Amniotic stem cell (primary cell): Measurements from ENCODE around the gene GBE1.
"Not testable (repeated sequence)": the region's sequence is repeated elsewhere in the genome, so short reads cannot be mapped to it uniquely, and the experiment has no call there.

ENCODE experiments used
- DNase-seq: peaks from one replicate; lab custom pipeline; 2025; lab: John Stamatoyannopoulos, UW

GBE1 gene

GRCh38 chr3:81760924-81761903 is at the start of gene GBE1:
TSS of gene GBE1 (minus strand) at chr3:81761645. CDS start at chr3:81761517, 128 bp downstream.
- DNase-seq = peak; percentile 86

- DNase-seq = no peak
Measured at GRCh38 chr3:81808900-81809299, 47.5 kb upstream of the GBE1 start.

DNA sequence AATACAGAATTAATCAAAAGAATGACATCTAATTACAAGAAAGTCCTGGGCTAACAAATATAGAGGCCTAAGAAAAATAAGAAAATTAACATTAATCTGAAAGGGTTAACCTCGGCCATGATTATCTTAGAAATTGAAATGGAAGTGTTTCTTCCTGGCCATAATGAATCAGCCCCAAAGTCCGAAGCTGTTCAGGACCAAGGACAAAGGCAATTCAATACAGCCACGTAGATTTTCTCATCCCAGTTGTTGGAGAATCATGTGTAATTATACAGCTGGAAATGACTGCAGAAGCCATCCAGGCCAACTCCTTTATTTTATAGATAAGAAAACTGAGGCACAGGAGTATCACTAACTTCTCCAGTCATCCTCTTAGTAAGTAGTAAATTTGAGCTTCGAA is 38.0 kb upstream of the GBE1 start:
- DNase-seq = no peak

GRCh38 chr3:81793410-81793809 is 32.0 kb upstream of the GBE1 start:
- no peak for DNase-seq

- no peak for DNase-seq
Measured at GRCh38 chr3:81790117-81790516, 28.7 kb upstream of the GBE1 start.

GRCh38 chr3:81789691-81790090 is 28.2 kb upstream of the GBE1 start:
- no peak for DNase-seq

GRCh38 chr3:81788610-81789009 is 27.2 kb upstream of the GBE1 start:
- DNase-seq = no peak

DNA sequence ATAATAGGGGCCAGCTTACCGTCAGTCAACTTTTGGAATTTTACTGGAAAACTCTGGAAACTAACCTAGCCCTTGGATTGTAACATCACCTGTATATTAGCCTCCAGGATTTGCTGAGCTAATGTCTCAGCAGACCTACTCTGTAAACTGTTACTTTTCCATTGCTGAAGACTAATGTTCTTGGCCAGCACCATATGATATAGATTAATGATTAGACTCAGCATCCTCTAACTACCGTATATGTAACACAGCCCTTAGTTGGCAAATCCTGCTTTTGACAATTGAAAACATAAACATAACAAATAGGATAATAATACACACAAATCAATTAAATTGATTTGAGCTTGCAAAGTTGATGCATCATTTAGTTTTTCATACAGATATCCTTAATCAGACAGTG is 26.6 kb upstream of the GBE1 start:
- DNase-seq = no peak

DNA sequence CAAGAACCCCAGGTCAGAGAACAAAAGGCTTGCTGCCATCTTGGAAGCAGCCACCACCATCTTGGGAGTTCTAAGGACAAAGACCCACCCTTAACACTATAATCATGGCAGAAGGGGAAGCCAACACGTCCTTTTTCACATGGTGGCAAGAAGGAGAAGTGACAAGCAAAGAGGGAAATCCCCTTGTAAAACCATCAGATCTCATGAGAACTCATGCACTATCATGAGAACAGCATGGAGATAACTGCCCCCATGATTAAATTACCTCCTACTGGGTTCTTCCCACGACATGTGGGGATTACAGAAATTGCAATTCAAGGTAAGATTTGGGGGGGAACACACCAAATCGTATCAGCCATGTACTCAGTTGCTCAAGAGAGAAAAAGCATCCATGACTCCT is 21.1 kb upstream of the GBE1 start:
- no peak for DNase-seq

DNA sequence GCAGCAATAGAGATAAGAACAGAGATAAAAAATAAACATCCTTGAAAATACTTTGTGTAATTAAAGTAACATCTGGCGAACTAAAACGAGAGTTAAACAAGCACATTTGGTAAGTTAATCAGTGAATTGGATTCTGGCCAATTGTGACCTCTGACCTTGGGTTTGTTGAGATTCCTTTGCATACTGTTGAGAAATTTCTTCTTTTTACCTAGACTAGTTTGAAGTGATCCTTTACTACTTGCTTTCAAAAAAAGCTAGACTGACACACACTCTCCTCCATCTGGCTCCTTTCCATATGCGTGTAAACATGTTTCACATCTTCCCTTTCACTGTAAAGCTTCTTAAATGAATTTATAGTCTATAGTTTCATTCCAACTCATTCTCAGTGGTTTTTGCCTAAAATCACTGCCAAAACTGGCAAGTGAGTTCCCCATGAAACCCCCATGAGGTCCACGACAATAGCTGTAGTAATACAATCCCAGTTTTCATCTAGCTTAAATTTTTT is 17.3 kb upstream of the GBE1 start:
- DNase-seq = no peak

- DNase-seq = no peak
Measured at GRCh38 chr3:81776643-81777042, 15.2 kb upstream of the GBE1 start.

GRCh38 chr3:81770710-81771109 is 9.3 kb upstream of the GBE1 start:
- no peak for DNase-seq

- DNase-seq = no peak
Measured at GRCh38 chr3:81769299-81769698, 7.9 kb upstream of the GBE1 start.

DNA sequence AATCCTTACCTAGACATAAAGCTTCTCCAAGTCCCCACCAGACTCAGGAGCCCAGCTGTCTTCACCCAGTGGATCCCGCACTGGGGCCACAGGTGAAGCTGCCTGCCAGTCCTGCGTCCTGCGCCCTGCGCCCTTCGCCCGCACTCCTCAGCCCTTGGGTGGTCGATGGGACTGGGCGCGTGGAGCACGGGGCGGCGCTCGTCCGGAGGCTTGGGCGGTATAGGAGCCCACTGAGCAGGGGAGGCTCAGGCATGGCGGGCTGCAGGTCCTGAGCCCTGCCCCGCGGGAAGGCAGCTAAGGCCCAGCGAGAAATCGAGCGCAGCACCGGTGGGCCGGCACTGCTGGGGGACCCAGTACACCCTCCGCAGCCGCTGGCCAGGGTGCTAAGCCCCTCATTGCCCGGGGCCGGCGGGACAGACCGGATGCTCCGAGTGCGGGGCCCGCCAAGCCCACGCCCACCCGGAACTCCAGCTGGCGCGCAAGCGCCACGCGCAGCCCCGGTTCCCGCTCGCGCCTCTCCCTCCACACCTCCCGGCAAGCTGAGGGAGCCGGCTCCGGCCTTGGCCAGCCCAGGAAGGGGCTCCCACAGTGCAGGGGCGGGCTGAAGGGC is 5.9 kb upstream of the GBE1 start:
- DNase-seq = not testable (repeated sequence)

DNA sequence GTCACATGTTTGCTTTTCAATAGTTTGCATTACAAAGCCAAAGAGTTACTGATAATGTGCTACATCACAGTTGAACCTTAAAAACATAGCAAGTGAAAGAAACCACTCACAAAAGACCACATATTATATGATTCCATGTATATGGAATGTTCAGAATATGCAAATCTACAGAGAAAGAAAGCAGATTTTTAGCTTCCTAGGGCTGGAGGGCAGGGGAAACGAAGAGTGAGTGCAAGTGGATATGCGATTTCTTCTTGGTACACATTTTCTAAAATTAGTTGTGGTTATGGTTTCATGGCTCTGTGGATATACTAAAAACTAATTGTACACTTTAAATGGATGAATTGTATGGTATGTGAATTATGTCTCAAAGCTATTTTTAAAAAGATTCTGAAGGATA is 4.0 kb upstream of the GBE1 start:
- DNase-seq = no peak

DNA sequence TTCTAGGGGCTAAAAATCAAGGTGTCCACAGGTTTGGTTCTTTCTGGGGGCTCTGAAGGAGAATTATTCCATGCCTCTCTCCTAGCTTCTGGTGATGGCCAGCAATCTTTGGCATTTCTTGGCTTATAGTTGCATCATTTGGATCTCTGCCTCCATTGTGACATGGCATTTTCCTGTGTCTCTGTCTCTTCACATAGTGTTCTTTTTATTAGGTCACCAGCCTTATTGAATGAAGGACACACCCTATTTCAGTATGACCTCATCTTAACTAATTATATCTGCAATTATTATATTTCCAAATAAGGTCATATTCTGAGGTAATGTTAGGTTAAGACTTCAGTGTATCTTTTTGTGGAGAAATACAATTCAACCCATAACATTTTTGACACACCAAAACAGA is 3.2 kb upstream of the GBE1 start:
- no peak for DNase-seq

DNA sequence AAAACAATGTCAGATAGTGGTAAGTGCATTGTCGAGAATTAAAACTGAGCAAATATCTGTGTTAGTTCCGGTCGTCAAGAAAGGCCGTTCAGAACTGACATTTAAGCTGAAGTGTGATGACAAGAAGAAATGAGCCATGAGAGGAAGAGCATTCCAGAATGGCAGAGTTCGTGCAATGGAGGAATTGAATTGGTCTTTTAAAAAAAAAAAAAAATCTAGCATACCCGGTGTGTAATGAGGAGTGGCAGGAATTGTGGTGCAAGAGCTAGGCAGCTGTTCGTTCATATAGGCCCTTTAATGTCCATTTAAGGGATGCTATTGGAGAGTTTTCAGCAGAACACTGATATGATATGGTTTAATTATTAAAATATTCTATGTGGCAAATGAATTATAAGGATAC is 2.6 kb upstream of the GBE1 start:
- no peak for DNase-seq

DNA sequence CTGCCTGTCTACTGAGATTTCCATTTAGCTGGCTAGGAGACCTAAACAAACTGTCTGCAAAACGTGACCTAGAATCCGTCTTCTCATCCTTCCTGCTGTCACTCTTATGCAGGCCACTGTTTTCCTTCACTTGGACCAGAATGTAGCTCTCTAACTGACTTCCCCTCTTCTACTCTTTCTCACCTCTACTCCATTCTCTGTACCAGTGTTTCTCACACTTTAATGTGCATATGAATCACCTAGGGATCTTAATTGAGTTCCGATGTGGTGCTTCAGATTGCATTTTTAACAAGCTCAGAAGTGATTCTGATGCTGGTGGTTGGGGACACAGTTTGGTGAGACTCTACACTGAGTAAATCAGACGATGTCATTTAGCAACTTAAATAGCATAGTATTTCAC is 1.6 kb upstream of the GBE1 start:
- DNase-seq = no peak

DNA sequence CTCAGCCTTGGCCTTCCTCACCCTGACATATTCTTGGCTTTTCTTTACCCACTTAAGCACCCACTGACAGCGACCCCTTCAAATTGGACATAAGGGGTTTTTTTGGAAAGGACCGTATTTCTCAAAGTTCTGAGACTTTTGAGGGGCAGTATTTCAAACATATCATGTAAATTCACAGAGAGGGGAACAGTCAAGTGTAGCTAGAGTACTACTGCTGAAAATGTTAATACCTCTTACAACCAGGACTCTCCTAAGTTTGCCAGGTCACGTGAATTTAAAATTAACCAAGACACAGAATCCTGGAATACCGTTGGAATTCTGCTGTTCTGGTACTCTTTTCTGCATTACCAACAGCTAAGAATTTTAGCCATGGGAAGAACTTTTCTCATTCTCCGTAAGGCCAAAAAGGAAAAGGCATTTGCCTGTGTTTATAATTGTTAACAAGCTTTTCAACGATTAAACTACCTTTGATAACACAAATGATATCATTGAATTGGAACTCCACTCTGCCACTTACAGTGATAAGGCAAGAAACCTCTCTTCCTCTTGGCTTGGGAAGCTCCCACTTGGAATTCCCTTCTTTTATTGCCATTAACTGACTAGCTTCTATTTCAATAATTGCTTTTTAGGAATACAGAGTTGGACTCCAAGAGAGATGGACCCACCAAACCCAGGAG is 597 bp upstream of the GBE1 start:
- DNase-seq = no peak

DNA sequence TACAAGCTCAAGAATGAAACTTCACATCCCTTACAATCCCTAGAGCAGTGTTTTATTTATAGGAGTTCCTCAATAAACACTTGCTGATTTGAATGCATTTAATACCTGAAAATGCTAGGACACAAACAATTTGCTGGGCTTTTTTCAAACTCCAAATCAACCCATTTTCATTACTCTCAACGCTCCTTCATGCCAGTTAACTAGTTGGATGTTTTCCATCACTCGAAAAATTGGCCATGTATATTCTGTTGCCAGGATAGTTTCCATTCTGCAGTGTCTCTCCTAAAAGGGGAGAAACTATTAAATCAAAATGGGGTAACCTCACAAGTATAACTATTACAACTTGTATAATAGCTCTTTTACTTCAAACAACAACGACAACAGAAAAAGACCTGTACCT is 1.2 kb downstream of the GBE1 start:
- no peak for DNase-seq

GRCh38 chr3:81758771-81759170 is 2.7 kb downstream of the GBE1 start:
- not testable (repeated sequence) for DNase-seq

- DNase-seq = no peak
Measured at GRCh38 chr3:81758275-81758674, 3.2 kb downstream of the GBE1 start.
